ENCODE results near the gene NPC1L1. TPM values are rescaled to one million over a fixed set of nuclear protein-coding genes. Genes with fewer than 3 reads are reported as not detected.

The NPC1L1 gene
- polyA plus RNA-seq, 3 donors, result 0.04 TPM; not detected in 2

GRCh38 chr7:44466300-44467216, 74.6 kb downstream of the NPC1L1 start:
- H3K4me1 ChIP-seq (ENCODE audit: control insufficient read depth in 1 of 2, insufficient read depth in 2 of 2, low read length in 2 of 2), result no peaks in the 10 kb centered on the region
- no peaks in the 10 kb centered on the region for H3K27me3 ChIP-seq (ENCODE audit: control insufficient read depth in 2 of 2, insufficient read depth in 2 of 2, low read length in 2 of 2)
- Mint-ChIP-seq H3K36me3 (peaks cover 57 to 72% of the 10 kb centered on the region in 2 donors), H3K27ac (peak overlapping the region in 2 of 7 donors; percentile 9 to 55), H3K4me1 (peaks cover 14% of the 10 kb centered on the region), H3K9me3 (peaks cover 0 to 1% (median 0%) of the 10 kb centered on the region in 7 donors), H3K27me3 (ENCODE audit: low read depth in 3 of 3) (no peaks in the 10 kb centered on the region), H3K4me3 (no peak overlapping the region)
- H3K27ac ChIP-seq (ENCODE audit: low read depth in 1 of 2, low read length in 2 of 2), result no peak overlapping the region
- H3K4me3 ChIP-seq (replicated peaks in 1 of 3; ENCODE audit: low read depth in 2 of 3, low read length in 3 of 3), result no peak overlapping the region
- no peaks in the 10 kb centered on the region for H3K9me3 ChIP-seq (replicated peaks in 1 of 2; ENCODE audit: control insufficient read depth in 1 of 2, insufficient read depth in 1 of 2, low read length in 2 of 2)
- H3K36me3 ChIP-seq (replicated peaks in 1 of 2; ENCODE audit: control insufficient read depth in 1 of 2, insufficient read depth in 2 of 2, low read length in 2 of 2), result peaks cover 44 to 85% of the 10 kb centered on the region in 2 donors
- DNase-seq, result no peak
- H4K20me1 ChIP-seq (ENCODE audit: insufficient read depth, low read length), result peaks cover 49% of the 10 kb centered on the region
- H3K9ac ChIP-seq (ENCODE audit: insufficient read depth, low read length, poor library complexity, severe bottlenecking), result no peak overlapping the region
- H3K79me2 ChIP-seq (ENCODE audit: insufficient read depth, low read length), result peaks cover 48% of the 10 kb centered on the region
- no peak for TF ChIP-seq CTCF (IDR thresholded peaks at IDR 0.05)
- no peak overlapping the region for H3K4me2 ChIP-seq (replicated peaks; ENCODE audit: extremely low read depth, low read length, poor library complexity, severe bottlenecking)
- H2AFZ ChIP-seq (ENCODE audit: insufficient read depth, low read depth, low read length, poor library complexity, severe bottlenecking), result no peak overlapping the region
- WGBS (ENCODE audit: insufficient coverage), result 100% methylated on average over 1 of the region's 4 CpGs
- intact Hi-C loops (cut with micrococcal nuclease), result no loop called here

- H3K4me3 Mint-ChIP-seq, result no peak overlapping the region
- intact Hi-C loops (cut with micrococcal nuclease), result no loop called here
- H3K36me3 ChIP-seq (replicated peaks in 1 of 2; ENCODE audit: control insufficient read depth in 1 of 2, insufficient read depth in 2 of 2, low read length in 2 of 2), result peaks cover 37 to 80% of the 10 kb centered on the region in 2 donors
These were observed 75.6 kb downstream of the NPC1L1 start for GRCh38 chr7:44465490-44465889.

More at GRCh38 chr7:44465490-44465889, 75.6 kb downstream of the NPC1L1 start:
- Histone ChIP-seq H3K4me3 (replicated peaks in 1 of 3; ENCODE audit: low read depth in 2 of 3, low read length in 3 of 3) (no peak overlapping the region), H3K9me3 (replicated peaks in 1 of 2; ENCODE audit: control insufficient read depth in 1 of 2, insufficient read depth in 1 of 2, low read length in 2 of 2) (no peaks in the 10 kb centered on the region), H3K27ac (ENCODE audit: low read depth in 1 of 2, low read length in 2 of 2) (peak overlapping the region in 1 of 2 donors; percentile 42), H3K4me2 (replicated peaks; ENCODE audit: extremely low read depth, low read length, poor library complexity, severe bottlenecking) (no peak overlapping the region), H3K27me3 (ENCODE audit: control insufficient read depth in 2 of 2, insufficient read depth in 2 of 2, low read length in 2 of 2) (no peaks in the 10 kb centered on the region), H3K79me2 (ENCODE audit: insufficient read depth, low read length) (peaks cover 47% of the 10 kb centered on the region), H3K4me1 (ENCODE audit: control insufficient read depth in 1 of 2, insufficient read depth in 2 of 2, low read length in 2 of 2) (no peaks in the 10 kb centered on the region), H2AFZ (ENCODE audit: insufficient read depth, low read depth, low read length, poor library complexity, severe bottlenecking) (no peak overlapping the region), H3K9ac (ENCODE audit: insufficient read depth, low read length, poor library complexity, severe bottlenecking) (no peak overlapping the region), H4K20me1 (ENCODE audit: insufficient read depth, low read length) (peaks cover 51% of the 10 kb centered on the region)
- Mint-ChIP-seq H3K27me3 (ENCODE audit: low read depth in 3 of 3) (no peaks in the 10 kb centered on the region), H3K9me3 (peaks cover 0 to 1% (median 0%) of the 10 kb centered on the region in 7 donors), H3K27ac (peak overlapping the region in 1 of 7 donors; percentile 38), H3K36me3 (peaks cover 55 to 72% of the 10 kb centered on the region in 2 donors), H3K4me1 (peaks cover 22% of the 10 kb centered on the region)
- no peak for TF ChIP-seq CTCF (IDR thresholded peaks at IDR 0.05)
- DNase-seq, result no peak
- WGBS (ENCODE audit: insufficient coverage), result 90% methylated on average over 2 of the region's 5 CpGs

Data from CD14-positive monocyte (primary cell).